Measurements from ENCODE around the gene TMEM91.

Gene TMEM91

DNA sequence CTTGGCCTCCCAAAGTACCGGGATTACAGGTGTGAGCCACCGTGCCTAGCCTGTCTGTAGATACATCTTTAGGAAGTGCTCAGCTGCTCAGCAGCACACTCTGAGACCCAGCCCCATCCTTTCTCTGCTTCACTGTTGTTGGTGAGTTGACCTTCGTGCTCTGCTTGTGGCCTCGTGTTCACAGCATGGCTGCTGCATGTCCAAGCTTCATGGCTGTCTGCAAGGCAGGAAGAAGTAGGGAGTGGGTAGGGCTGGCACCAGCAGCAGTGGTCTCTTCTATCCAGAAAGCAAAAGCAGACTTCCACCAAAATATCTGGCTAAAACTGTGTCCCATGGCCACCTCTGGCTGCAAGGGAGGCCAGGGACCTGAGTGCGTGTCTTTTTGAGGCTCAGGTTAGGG lies 36.6 kb downstream of the TMEM91 start:
- no peak for DNase-seq

DNA sequence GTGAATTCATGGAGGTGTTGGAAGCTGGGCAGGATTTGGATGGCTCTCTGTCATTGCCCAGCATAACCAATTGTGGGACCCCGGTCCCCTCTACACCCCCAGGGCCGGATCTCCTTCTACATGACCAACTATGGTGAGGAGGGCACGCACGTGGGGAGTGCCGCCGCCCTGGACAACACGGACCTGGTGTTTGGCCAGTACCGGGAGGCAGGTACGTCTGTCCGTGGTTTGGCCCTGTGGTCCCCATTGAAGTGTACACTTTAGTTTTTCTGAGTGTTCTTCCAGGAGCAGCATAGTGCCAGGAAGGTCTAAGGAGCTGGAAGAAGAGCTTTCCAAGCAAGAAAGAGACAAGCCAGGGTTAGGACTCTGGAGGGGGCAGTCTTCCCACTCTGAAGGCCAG lies 37.6 kb downstream of the TMEM91 start:
- DNase-seq, result no peak

DNA sequence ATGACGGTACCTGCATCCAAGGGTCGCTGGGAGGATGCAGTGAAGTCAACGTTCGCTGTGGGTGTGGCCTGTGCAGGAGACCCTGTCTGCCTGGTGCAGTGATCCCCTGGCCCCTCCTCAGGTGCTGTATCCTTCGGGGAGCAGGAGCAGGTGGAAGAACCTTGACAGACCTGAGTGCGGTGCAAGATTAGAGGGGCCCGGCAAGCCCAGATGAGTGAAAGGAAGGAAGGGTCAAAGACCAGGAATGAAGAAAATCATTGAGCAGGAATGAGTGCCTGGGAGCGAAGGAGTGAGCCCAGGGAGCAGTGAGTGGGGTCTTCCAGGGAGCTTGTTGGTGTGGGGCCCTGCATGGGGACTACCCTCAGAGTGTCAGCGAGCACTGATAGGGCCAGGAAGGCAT lies 38.1 kb downstream of the TMEM91 start:
- no peak for DNase-seq

DNA sequence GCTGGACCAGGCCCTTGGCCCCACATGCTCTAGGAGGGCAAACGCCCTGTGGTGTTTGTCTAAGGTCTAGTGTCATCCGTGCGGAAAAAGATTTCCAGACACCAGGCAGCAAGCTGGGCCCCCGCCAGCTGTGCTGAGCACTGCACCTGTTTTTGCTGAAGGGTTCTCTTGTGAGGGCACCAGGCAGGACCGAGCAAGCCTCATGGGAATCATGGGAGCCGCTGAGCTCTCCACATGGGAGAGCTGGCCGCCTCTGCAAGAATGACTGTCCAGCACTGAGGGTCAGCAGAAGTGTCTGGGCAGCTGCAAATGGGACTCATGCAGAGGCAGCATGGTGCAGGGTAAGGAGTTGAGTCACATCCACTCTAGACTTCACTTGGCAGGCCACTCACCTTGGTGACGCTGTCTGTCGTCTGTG lies 38.8 kb downstream of the TMEM91 start:
- DNase-seq, result no peak

DNA sequence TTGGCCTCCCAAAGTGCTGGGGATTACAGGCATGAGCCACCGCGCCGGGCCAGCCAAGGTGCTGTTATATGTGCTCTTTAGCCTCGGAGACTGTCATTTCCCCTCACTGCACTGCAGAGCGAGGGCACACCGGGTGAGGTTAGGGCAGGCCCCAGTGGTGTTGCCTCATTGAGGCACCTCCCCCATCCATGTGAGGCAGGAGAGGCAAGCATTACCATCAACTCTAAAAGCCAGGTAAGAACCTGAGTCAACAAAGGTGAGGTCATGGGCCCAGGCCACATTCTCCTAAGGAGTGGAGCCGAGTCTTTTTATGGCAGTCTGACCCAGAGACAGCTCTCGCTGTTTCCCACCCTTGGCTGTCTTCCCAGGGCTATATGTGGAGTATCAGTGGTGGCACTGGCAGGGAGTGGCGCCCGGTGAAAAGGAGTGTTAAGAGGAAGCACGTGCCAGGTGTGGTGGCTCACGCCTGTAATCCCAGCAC lies 39.9 kb downstream of the TMEM91 start:
- no peak for DNase-seq

DNA sequence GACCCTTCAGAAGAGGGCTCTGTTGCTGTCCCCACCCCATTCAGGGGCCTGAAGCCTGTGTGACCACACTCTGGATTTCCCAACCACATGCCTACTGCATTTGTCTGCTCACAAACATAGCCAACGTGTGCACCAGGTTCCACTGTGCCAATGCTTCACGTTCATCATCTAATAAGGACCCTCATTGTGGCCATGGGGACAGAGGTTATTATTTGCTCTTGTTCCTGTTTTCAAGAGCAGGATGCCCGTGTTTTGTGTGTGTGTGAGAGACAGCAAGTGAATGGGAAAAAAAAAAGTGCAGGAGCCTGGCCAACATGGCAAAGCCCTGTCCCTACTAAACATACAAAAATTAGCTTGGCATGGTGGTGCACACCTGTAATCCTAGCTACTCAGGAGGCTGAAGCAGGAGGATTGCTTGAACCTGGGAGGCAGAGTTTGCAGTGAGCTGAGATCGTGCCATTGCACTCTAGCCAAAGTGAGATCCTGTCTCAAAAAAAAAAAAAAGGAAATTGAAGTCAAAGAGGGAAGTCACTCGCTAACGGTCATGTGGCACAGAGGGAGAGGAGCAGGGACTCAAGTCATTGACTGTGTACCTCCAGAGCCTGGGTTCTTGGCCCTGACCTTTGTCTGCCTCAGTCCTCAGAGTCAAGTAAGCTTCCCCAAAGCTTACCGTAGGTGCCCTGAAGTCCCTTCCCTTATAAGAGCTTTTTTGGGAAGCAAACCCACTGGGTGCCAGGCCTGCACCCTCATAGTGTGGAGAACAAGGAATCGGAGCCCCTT lies 44.0 kb downstream of the TMEM91 start:
- peak in 1 of 2 donors; percentile 39 for DNase-seq

DNA sequence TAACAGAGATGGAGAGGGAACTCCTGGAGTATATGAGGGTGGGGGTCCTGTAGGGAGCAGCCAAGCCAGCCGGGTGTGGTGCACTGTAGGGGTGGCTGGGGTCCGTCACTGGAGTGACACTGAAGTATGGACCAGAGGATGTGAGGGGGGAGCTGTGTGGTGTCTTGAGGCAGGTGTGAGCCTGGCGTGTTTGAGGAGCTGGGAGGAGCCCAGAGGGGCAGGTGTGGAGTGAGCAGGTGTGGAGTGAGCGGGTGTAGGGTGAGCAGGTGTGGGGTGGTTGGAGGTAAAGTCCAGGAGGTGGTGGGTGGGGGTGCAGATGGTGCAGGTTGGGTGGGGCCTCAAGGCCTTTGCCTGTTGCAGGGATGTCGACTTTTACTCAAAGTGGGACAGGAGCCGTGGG lies 45.0 kb downstream of the TMEM91 start:
- DNase-seq, result no peak

DNA sequence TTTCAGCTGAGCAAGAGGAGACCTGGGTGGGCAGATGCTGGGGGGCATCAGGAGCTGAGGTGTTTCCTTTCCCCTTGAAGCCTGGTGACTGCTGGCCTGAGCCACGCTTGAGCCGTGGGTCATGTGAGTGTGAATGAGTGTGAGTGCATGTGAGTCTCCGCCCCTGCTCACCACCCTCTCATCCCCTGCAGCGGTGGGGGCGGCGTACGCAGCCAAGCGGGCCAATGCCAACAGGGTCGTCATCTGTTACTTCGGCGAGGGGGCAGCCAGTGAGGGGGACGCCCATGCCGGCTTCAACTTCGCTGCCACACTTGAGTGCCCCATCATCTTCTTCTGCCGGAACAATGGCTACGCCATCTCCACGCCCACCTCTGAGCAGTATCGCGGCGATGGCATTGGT lies 45.6 kb downstream of the TMEM91 start:
- DNase-seq, result no peak

DNA sequence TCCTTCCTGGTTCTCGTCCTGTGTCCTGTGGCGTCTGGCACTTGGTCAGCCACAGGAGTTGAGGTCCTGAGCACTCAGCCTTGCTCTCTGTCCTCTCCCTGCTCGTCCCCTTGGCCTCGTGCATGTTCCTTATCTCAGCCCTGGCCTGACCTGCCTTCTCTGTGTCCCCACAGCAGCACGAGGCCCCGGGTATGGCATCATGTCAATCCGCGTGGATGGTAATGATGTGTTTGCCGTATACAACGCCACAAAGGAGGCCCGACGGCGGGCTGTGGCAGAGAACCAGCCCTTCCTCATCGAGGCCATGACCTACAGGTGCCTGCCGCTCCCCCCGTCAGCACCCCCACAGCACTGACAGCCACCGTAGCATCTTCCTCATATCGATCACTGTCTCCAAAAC lies 46.1 kb downstream of the TMEM91 start:
- DNase-seq, result no peak

DNA sequence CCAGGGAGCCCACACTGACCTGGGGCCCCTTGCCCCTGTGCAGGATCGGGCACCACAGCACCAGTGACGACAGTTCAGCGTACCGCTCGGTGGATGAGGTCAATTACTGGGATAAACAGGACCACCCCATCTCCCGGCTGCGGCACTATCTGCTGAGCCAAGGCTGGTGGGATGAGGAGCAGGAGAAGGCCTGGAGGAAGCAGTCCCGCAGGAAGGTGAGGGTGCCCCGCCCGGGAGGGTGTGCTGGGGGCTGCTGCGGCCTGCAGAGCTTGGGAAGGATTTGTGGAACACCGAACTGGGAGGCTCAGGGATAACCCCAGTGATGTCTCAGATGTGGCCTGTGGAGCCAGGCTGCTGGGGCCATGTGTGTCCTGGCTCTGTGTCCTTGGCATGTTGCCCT lies 46.6 kb downstream of the TMEM91 start:
- no peak for DNase-seq

DNA sequence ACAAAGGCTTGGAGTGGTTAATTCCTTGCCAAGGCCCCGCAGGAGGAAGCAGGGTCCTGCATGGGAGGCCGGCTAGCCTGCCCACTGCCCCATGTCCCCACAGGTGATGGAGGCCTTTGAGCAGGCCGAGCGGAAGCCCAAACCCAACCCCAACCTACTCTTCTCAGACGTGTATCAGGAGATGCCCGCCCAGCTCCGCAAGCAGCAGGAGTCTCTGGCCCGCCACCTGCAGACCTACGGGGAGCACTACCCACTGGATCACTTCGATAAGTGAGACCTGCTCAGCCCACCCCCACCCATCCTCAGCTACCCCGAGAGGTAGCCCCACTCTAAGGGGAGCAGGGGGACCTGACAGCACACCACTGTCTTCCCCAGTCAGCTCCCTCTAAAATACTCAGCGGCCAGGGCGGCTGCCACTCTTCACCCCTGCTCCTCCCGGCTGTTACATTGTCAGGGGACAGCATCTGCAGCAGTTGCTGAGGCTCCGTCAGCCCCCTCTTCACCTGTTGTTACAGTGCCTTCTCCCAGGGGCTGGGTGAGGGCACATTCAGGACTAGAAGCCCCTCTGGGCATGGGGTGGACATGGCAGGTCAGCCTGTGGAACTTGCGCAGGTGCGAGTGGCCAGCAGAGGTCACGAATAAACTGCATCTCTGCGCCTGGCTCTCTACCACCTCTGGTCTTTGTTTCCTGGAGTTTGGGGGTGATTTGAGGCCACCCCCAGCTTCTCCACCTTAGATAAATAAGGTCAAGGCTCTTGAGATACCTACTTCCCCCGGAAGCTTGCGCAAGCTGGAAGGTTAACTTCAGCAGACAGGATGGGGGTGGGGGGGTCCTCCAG lies 48.2 kb downstream of the TMEM91 start:
- peak in 1 of 2 donors; percentile 7 for DNase-seq

DNA sequence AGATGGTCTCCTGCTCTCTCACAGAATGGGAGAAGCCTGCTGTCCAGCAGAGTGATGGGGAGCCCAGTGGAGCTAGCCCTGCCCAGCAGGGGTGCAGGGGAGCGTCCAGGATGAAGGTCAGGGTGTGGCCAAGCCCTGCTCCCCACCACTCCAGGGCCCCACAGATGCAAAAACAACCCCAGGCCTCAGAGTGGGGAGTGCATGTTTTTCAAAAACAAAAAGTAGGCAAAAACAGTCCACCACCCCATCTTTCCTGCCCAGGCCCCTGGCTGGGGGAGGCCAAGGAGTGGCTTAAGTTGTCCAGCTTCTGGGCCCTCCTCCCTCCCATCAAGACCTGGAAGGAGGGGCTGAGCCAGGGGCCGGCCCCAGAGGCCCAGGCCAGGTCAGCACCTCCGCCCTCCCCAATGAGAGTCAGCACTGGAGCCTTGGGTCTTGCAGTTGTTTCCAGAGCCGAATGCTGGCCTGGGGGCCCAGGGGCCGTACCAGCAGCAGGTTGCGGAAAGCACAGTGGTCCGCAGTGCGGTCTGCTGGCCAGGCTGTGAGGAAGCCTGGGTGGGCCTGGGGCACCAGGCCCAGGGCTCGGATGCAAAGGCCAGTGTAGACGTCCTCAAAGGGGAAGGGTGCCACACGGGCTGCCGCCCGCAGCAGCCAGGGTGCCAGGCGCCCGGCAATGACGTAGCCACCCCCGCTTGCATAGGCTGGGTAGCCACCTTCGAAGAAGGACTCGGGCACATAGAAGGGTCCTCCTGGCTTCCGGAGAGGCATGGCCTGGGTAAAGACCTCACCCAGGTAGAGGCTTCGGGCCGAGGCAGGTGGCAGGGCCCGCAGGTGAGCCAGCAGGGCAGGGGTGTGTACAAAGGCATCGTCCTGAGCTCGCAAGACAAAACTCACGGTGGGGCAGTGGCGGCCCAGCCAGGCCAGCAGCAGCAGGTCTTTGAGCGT lies 49.1 kb downstream of the TMEM91 start:
- DNase-seq, result no peak

DNA sequence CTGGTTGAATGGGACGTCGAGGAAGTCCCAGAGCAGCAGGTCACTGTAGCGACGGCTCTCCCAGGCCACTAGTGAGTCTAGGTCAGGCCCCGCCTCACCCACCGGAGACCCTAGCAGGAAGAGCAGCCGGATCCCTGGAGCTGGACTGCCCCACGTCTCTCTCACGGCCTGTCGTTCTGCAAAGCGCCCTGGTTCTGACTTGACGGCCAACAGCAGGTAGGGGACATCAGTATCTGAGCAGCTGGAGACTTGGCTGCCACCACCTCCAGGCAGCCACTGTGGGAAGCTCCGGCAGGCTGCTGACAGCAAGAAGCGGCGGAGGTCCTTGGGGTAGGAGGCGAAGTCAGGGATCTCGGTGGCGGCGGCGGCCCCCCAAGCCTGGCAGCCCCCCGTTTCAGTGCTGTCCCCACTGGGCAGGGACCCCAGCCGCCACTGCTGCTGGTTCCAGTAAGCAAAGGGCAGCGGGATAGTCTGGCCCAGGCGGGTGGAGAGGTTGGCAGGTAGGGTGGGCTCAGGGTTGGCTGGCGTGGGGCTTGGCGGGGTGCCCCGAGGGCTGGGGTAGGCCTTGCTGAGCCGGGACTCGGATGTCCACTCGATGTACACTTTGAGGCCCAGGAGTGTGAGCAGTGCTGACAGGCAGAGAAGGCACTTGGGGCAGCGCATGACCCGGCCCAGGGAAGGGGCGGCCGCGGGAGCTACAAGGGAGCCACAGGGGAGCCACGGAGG lies 49.9 kb downstream of the TMEM91 start:
- no peak for DNase-seq

DNA sequence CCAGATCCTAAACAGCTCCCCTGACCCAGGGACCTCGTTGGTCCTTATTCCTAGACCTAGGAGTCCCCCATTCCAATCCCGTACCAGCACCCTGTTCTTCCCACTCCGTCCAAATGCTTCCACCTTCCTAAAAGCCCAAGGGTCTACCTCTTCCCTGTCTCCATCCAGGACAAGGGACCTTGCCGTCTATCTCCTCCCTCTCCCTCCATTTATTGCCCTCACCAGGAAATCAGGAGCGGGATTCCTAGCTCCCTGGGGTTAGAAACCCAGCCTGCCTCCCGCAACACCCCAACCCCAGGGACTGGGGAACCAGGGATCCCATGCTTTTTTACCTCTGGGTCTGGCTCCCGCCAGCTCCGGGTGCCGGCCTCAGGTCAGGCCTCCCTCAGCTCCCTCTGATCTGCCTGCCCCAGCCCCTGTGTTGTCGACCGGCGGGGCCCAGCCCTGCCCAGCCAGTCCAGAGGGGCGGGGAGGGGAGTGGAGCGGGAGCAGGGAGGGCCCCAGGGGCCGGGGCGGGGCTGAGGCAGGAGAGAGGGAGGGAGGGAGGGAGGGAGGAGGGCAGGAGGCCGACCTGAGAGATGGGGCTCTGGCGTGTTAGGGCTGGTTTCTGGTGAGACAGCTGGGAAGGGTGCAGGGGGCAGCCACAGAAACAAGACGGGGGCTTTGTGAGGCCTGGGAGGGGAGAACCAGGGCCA lies 50.8 kb downstream of the TMEM91 start, which contains the start of gene B3GNT8:
B3GNT8 (minus strand) TSS at position 423 of the 695 bp plus-strand sequence. CDS start 596 bp downstream, outside the sequence.
- DNase-seq, result peak; percentile 41 to 45

DNA sequence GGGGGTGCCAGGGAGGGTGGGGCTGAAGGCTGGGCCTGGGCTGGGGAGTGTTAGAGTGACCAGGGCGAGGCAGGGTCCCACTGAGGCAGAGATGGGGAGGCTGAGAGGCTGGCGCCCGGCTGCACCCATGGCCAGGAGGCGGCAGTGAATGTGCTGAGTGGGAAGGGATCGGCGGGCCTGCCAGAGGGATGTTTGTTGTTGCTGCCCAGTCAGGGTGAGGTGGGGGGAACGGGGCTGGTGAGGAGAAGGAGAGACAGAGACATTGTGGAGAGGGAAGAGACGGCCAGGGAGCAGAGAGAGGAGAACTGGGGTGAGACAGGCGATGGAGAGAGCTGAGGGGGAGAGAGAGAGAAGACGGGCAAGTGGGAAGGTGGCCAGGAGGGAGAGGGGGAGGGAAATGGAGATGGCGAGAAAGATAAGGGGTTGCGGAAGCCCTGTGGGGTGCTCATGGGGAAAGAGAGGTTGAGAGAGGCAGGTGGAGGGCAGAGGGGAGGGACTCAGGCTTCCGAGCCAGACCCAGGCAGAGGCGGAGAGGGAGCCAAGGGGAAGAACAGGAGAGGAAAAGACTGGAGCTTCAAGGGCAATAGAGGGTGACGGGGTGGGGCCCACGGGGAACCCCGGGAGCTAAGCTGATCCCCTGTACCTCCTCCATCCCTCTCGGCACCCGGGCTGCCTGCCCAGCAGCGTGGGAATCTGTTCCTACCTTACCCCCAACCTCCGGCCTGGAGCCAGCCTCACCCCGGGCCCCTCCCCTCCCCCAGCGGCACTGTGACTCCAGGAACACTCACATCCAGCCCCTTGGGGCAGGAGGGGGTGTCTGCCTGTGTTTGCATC lies 51.5 kb downstream of the TMEM91 start:
- DNase-seq, result peak; percentile 47 to 66

DNA sequence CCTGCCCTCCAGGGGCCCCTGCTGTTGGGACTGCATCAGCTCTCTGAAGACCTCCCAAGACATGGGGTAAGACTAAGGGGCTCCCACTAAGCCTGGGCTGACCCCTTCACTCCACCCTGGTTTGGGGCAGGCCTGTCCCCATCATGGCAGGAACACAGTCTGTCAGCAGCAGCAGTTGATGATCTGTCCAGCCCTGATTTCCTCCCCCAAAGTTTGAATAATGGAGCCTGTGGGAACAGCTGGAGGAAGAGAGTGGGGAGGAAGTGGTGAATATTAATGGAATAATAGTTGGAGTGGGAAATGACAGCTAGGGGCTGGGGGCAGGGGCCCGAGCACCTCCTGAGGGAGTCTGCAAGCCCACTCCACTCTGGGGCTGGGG lies 52.1 kb downstream of the TMEM91 start:
- no peak for DNase-seq

DNA sequence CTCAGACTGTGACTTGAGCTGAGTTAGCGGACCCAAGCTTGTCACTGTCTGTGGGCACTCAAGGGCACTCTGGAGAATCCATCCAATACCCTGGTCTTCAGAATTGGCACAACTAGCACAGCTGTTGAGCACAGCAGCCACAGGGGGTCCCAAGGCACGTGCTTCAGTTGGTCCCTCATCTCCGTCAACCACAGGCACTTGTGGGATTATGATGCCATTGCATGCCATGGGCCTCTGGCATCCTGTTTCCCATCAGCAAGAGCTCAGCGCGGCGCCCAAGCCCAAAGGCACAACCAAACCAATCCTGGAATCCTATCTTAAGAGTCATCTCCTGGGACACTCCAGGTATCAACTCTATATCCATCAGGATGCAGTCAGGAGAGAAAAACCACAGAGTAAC lies 54.6 kb downstream of the TMEM91 start:
- DNase-seq, result no peak

DNA sequence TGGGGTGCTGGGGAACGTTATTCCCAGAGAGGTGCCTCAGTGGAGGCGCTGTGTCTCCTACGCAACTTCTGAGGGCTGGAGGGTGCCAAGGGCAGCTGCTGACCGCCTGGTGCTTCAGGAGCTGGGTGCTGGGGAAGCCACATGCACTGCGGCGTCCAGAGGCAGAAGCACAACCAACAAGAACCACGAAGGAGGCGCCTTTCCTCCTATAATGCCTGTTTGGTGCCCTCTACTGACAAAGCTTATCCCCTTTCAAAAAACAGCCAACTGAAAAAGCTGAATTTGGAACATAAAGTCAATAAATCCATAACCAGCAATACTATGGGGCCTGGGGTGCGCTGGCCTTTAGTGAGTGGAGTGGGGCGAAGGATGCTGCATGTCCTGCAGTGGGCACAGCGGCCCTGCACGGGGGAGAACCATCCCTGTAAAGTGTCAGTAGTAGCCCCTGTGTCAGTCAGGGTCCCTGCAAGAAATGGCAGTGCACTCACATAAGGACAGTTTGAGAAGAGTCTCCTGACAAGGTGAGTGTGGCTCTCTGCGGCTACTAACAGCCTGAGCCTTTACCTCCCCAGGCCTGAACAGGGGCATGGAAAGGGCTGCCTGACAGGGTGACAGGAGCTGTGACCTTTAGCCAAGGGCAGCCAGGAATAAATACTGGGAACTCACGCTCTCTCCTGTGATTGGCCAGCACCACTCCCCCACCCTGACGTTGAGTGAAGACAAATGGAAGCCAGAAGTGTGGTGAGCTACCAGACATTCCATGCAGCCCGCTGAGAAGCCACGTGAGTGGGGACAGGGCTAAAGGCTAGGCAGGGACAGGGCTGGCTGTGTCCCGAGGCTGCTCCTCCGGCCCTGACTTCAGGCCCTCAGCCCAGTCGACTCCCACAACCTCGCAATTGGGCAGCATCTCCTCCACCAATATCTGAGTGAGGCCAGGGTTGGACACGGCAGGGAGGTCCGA lies 55.4 kb downstream of the TMEM91 start:
- DNase-seq, result peak; percentile 35 to 45

DNA sequence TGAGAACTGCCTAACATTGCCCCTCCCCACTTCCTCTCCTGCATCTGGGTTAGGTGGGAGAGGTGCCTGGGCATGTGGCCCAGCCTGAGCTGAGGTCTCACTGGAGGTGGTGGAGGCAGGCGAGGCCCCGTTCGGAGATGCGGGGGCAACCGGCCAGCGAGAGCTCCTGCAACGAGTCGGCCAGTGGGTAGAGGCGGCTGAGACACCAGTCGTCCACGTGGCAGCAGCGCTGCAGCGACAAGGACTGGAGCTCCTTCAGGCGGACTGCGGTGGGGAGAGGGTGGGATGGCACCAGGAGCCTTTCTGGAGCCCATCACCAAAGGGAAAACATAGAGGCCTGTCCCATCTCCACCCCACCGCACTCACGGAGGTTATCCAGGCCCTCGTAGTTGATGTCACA lies 56.8 kb downstream of the TMEM91 start:
- DNase-seq, result no peak

Data from CD4-positive, alpha-beta T cell treated with Interleukin-1 beta for 1 hour (primary cell).